HG02763 (cell line): ENCODE measurements around the gene MYL5.
"Not testable (repeated sequence)": the region's sequence is repeated elsewhere in the genome, so short reads cannot be mapped to it uniquely, and the experiment has no call there.

Source experiments
- ATAC-seq: cut with Tn5 transposase; IDR thresholded peaks from one replicate; pipeline ENCODE4 v1.9.1; 2021; ENCODE audit warnings: mild to moderate bottlenecking, moderate library complexity; ENCODE audit not compliant: unreplicated experiment

MYL5 gene

DNA sequence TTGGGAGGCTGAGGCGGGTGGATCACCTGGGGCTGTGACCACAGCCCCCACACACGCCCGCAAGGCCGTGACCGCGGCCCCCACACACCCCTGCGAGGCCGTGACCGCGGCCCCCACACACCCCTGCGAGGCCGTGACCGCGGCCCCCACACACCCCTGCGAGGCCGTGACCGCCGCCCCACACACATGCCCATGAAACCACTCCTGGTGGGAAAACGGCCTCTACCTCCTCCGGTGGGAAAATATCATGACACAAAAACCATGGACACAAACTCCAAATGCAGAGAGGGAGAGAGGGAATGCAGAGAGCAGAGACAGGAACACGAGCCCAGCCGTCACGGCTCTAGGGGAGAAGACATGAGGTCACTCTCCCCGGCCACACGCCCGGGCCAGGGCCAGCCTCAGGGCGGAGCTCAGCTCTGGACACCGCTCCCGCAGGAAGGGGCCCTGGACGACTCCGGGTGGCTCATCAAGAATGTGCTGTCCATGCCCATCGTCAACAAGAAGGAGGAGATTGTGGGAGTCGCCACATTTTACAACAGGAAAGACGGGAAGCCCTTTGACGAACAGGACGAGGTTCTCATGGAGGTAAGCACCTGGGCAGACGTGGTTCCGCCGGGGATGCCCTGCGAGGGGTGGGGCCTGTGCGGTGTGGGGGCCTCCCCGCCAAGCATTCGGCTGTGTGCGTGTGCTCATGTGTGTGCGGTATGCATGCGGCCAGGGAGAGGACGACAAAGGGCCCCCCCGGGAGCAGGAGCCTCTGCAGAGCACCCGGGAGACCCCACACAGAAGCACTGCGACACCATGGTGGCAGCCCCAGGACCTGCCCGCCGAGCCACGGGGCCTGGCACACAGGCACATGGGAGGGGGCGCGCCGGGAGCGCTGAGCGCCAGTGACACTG, 17.7 kb upstream of the MYL5 start:
- no peak for ATAC-seq

GRCh38 chr4:657338-657833, 17.0 kb upstream of the MYL5 start:
- ATAC-seq, result no peak

DNA sequence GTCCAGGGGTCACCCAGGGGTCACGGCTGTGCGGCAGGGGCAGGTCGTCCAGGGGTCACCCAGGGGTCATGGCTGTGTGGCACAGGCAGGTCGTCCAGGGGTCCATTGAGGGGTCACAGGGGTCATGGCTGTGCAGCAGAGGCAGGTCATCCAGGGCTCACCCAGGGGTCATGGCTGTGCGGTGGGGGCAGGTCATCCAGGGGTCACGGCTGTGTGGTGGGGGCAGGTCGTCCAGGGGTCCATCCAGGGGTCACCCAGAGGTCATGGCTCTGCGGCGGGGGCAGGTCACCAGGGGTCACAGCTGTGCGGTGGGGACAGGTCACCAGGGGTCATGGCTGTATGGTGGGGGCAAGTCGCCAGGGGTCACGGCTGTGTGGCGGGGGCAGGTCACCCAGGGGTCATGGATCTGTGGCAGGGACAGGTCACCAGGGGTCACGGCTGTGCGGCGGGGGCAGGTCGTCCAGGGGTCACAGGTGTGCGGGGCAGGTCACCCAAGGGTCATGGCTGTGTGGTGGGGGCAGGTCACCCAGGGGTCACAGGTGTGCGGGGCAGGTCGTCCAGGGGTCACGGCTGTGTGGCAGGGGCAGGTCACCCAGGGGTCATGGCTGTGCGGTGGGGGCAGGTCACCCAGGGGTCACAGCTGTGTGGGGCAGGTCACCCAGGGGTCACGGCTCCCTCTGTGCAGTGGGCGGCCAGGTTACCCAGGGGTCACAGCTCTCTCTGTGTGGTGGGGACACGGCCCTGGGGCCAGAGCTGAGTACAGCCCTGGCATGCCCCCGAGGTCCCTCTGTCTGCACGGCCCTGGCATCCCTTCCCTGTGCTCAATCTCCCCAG, 16.3 kb upstream of the MYL5 start:
- no peak for ATAC-seq

- no peak for ATAC-seq
Observed at GRCh38 chr4:658681-659667, 15.4 kb upstream of the MYL5 start.

DNA sequence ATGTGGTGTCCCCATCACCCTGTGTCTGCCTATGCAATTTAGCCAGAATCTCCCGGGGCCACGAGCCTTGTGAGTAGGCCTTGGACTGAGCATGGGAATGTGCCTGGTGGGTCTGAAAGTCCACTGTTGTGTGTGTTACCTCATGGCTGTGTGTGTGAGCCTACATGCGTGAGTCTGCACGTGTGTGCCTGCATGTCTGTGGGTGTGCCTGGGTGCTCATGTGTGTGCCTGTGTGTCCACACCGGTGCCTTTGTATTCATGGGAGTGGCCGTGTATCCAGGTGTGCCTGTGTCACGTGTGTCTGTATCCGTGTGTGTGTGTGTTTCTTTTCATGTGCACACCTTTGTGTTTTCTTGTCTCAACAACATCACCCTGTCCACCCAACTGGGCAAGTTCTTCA, 14.5 kb upstream of the MYL5 start:
- ATAC-seq, result no peak

DNA sequence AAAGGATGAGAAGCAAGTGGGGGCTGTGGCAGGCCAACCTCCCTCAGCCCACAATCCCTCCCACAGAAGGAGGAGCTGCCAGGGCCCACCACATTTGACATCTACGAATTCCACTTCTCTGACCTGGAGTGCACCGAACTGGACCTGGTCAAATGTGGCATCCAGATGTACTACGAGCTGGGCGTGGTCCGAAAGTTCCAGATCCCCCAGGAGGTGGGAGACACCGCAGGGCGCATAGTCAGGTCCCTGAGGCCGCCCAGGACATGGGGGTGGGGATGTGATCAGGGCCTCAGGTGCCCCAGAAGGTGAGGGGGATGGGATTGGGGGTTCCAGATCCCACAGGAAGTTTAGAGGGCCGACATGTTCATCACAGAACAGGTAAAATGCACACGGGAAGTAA, 13.9 kb upstream of the MYL5 start:
- ATAC-seq, result no peak

DNA sequence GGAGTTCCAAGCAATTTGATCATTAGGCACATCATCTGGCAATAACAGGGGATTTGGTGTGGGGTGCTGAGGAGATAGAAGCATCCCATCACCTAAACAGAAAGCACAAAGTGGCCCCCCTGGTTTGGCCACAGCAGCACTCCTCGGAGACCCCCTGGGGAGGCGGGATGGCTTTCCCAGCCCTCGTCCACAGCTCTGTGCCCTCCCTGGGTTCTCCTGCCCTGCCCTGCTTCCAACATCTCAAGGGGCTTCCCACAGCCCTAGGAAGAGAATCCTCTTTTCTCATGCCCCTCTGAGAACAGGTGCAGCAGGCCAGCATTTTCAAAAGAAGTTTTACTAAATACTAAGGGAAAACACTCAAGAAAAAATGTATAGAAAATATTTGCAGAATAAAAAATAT, 13.1 kb upstream of the MYL5 start:
- no peak for ATAC-seq

GRCh38 chr4:661881-662761, 12.2 kb upstream of the MYL5 start:
- ATAC-seq, result no peak

- ATAC-seq, result no peak
Observed at GRCh38 chr4:663046-663437, 11.3 kb upstream of the MYL5 start.

DNA sequence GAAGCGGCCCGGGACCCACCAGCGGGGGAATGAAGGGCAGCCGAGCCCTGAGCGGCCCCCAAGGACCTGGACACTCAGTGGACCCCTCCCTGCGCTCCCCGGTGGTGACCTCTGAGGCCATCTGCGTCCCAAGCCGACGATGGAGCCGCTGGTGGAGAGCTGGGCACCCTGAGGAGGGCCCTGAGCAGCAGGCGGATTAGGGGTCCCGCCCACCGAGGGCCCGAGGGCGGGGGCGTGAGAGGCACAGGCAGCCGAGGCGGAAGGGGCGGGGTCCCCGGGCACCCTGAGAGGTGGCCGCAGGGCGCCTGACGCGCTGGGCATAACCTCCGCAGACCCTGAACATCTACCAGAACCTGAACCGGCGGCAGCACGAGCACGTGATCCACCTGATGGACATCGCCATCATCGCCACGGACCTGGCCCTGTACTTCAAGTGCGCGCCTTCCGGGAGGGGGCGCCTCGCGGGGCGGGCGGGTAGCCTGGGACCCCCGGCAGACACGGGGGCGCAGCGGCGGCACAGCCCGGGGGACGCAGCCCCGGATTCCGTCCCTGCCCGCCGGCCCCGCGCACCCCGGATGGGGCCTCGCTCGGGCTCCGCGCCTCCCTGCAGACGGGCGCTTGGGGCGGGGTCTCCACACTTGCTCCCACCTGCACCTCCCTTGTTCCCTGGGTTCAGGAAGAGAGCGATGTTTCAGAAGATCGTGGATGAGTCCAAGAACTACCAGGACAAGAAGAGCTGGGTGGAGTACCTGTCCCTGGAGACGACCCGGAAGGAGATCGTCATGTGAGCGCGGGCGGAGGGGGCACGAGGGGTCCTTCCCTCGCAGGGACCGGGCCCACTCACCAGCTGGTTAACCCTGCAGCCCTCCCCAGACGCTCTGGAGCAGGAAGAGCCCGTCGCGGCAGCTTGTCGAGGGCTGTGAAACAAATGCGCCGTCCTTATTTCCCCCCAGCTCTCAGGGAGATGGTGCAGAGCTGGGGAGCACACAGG, 10.6 kb upstream of the MYL5 start:
- ATAC-seq, result peak; percentile 61

GRCh38 chr4:664713-665231, 9.6 kb upstream of the MYL5 start:
- ATAC-seq, result no peak

- ATAC-seq, result no peak
Observed at GRCh38 chr4:665381-665750, 9.0 kb upstream of the MYL5 start.

GRCh38 chr4:665751-666435, 8.4 kb upstream of the MYL5 start:
- ATAC-seq, result no peak

DNA sequence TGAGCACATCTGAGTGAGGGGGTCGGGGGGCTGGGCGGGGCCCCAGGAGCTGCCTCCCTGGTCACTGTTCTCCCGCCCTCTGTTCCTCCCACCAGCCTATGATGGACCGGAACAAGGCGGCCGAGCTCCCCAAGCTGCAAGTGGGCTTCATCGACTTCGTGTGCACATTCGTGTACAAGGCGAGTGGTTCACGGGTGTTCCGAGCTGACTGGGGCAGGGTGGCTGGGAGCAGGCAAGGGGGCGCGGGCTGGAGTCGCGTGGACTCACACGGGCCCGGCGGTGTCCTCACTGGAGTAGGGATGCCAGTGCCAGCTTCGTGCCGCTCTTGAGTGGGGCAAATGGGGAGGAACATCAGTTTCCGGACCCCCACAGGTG, 7.9 kb upstream of the MYL5 start:
- no peak for ATAC-seq

- ATAC-seq, result no peak
Observed at GRCh38 chr4:666822-667544, 7.4 kb upstream of the MYL5 start.

- no peak for ATAC-seq
Observed at GRCh38 chr4:667545-667925, 6.8 kb upstream of the MYL5 start.

GRCh38 chr4:668219-668618, 6.1 kb upstream of the MYL5 start:
- ATAC-seq, result not testable (repeated sequence)
